ENCODE measurements around the gene SCUBE2.

The SCUBE2 gene

GRCh38 chr11:9076046-9076445, 15.4 kb downstream of the SCUBE2 start:
- POLR2A ChIA-PET (ENCODE audit: low non-redundant PET) = no interaction called here
- DNase-seq (ENCODE audit: low spot score) = no peak
- CTCF ChIA-PET = interaction anchor here (1.2 kb wide), 1 partner anchor 19 kb away, joined by 3 read pairs; no protein-coding TSS in a partner anchor
- H3K27ac ChIP-seq = no peak overlapping the region
- no peak for TF ChIP-seq CTCF (conservative IDR thresholded peaks at IDR 0.05; ENCODE audit: low read depth)

- no peak overlapping the region for H3K27ac ChIP-seq
- ChIA-PET CTCF (interaction anchor here (1.0 kb wide), 1 partner anchor 60 kb away, joined by 6 read pairs; no protein-coding TSS in a partner anchor), POLR2A (ENCODE audit: low non-redundant PET) (no interaction called here)
- DNase-seq (ENCODE audit: low spot score) = no peak
- TF ChIP-seq CTCF (conservative IDR thresholded peaks at IDR 0.05; ENCODE audit: low read depth) = no peak
These were observed 15.8 kb downstream of the SCUBE2 start for GRCh38 chr11:9075556-9075955.

- ChIA-PET POLR2A (ENCODE audit: low non-redundant PET) (interaction anchor here (0.6 kb wide), 1 partner anchor 28 kb away, joined by 3 read pairs; no protein-coding TSS in a partner anchor), CTCF (interaction anchor here (1.0 kb wide), 1 partner anchor 61 kb away, joined by 6 read pairs; no protein-coding TSS in a partner anchor)
- no peak for TF ChIP-seq CTCF (conservative IDR thresholded peaks at IDR 0.05; ENCODE audit: low read depth)
These were observed 16.9 kb downstream of the SCUBE2 start for GRCh38 chr11:9074338-9075029.

GRCh38 chr11:9073466-9074225, 17.8 kb downstream of the SCUBE2 start:
- TF ChIP-seq CTCF (conservative IDR thresholded peaks at IDR 0.05; ENCODE audit: low read depth) = no peak
- ChIA-PET CTCF (no interaction called here), POLR2A (ENCODE audit: low non-redundant PET) (no interaction called here)
- H3K27ac ChIP-seq = no peak overlapping the region
- DNase-seq (ENCODE audit: low spot score) = no peak

More at GRCh38 chr11:9074338-9075029, 16.9 kb downstream of the SCUBE2 start:
- no peak overlapping the region for H3K27ac ChIP-seq
- DNase-seq (ENCODE audit: low spot score) = no peak

- ChIA-PET POLR2A (ENCODE audit: low non-redundant PET) (no interaction called here), CTCF (no interaction called here)
- DNase-seq (ENCODE audit: low spot score) = no peak
- H3K27ac ChIP-seq = no peak overlapping the region
- no peak for TF ChIP-seq CTCF (conservative IDR thresholded peaks at IDR 0.05; ENCODE audit: low read depth)
These were observed 18.7 kb downstream of the SCUBE2 start for GRCh38 chr11:9072626-9073176.

- ChIA-PET POLR2A (ENCODE audit: low non-redundant PET) (interaction anchor here (0.6 kb wide), 1 partner anchor 49 kb away, joined by 4 read pairs; no protein-coding TSS in a partner anchor), CTCF (interaction anchor here (0.6 kb wide), 1 partner anchor 23 kb away, joined by 3 read pairs; no protein-coding TSS in a partner anchor)
- TF ChIP-seq CTCF (conservative IDR thresholded peaks at IDR 0.05; ENCODE audit: low read depth) = no peak
- H3K27ac ChIP-seq = no peak overlapping the region
- DNase-seq (ENCODE audit: low spot score) = no peak
These were observed 19.7 kb downstream of the SCUBE2 start for GRCh38 chr11:9071692-9072091.
